GM21619 (cell line): ENCODE results near the gene SLAMF6.
"Not testable (repeated sequence)": the region's sequence is repeated elsewhere in the genome, so short reads cannot be mapped to it uniquely, and the experiment has no call there.

Experiments used
- ATAC-seq: cut with Tn5 transposase; IDR thresholded peaks from one replicate; pipeline ENCODE4 v1.9.1; 2021; ENCODE audit not compliant: unreplicated experiment

The SLAMF6 gene

GRCh38 chr1:160522622-160523345, at the start of gene SLAMF6:
SLAMF6 (minus strand) TSS chr1:160523255; CDS start chr1:160523192, 63 bp downstream.
- peak; percentile 39 for ATAC-seq

GRCh38 chr1:160570840-160571239, 47.8 kb upstream of the SLAMF6 start:
- ATAC-seq: no peak

GRCh38 chr1:160569806-160570205, 46.8 kb upstream of the SLAMF6 start:
- ATAC-seq: no peak

GRCh38 chr1:160567858-160568682, 45.0 kb upstream of the SLAMF6 start:
- peak; percentile 51 for ATAC-seq

GRCh38 chr1:160567341-160567740, 44.3 kb upstream of the SLAMF6 start:
- no peak for ATAC-seq

- ATAC-seq: no peak
Observed at GRCh38 chr1:160565564-160565963, 42.5 kb upstream of the SLAMF6 start.

GRCh38 chr1:160563230-160563629, 40.2 kb upstream of the SLAMF6 start:
- ATAC-seq: not testable (repeated sequence)

GRCh38 chr1:160562745-160563144, 39.7 kb upstream of the SLAMF6 start:
- ATAC-seq: not testable (repeated sequence)

GRCh38 chr1:160560806-160561205, 37.8 kb upstream of the SLAMF6 start:
- ATAC-seq: no peak

GRCh38 chr1:160560045-160560705, 37.1 kb upstream of the SLAMF6 start:
- no peak for ATAC-seq

- not testable (repeated sequence) for ATAC-seq
Observed at GRCh38 chr1:160559437-160559836, 36.4 kb upstream of the SLAMF6 start.

GRCh38 chr1:160558660-160559380, 35.8 kb upstream of the SLAMF6 start:
- no peak for ATAC-seq

- no peak for ATAC-seq
Observed at GRCh38 chr1:160553778-160554177, 30.7 kb upstream of the SLAMF6 start.

GRCh38 chr1:160552425-160552824, 29.4 kb upstream of the SLAMF6 start:
- ATAC-seq: no peak

- no peak for ATAC-seq
Observed at GRCh38 chr1:160550572-160551034, 27.5 kb upstream of the SLAMF6 start.

GRCh38 chr1:160549665-160550006, 26.6 kb upstream of the SLAMF6 start:
- no peak for ATAC-seq

GRCh38 chr1:160548960-160549664, 26.1 kb upstream of the SLAMF6 start:
- peak; percentile 43 for ATAC-seq

- peak; percentile 59 for ATAC-seq
Observed at GRCh38 chr1:160548183-160548582, 25.1 kb upstream of the SLAMF6 start.

GRCh38 chr1:160547422-160547821, 24.4 kb upstream of the SLAMF6 start:
- no peak for ATAC-seq

GRCh38 chr1:160546942-160547341, 23.9 kb upstream of the SLAMF6 start:
- ATAC-seq: no peak
